ENCODE data around the gene ARMC9.

- TF ChIP-seq CTCF (IDR thresholded peaks at IDR 0.05) (no peak), POLR2A (IDR thresholded peaks at IDR 0.05) (no peak), EP300 (IDR thresholded peaks at IDR 0.05) (no peak)
These were observed 158.0 kb downstream of the ARMC9 start for GRCh38 chr2:231356466-231356844.
